Smooth muscle cell (in vitro differentiated cells): ENCODE results near the gene MILR1. TPM values are rescaled to one million over a fixed set of nuclear protein-coding genes. Genes with fewer than 3 reads are reported as not detected.
A peak's percentile ranks its signal among the peaks of the same experiment; 100 is the strongest.

Source experiments
- DNase-seq: peaks from one replicate; lab custom pipeline; 2025; ENCODE audit not compliant: unreplicated experiment; lab: John Stamatoyannopoulos, UW
- H2AFZ ChIP-seq: fragments of 200-600 bp; sonication (generic); 2 replicates; pipeline ENCODE4 v1.6.0; 2016; ENCODE audit warnings: antibody characterized with exemption, low read depth, mild to moderate bottlenecking
- H3F3A ChIP-seq: fragments of 200-600 bp; sonication (generic); 2 replicates; pipeline ENCODE4 v1.6.0; 2017; ENCODE audit warnings: antibody characterized with exemption, low read depth
- H3K27ac ChIP-seq: fragments of 200-600 bp; sonication (generic); 2 replicates; pipeline ENCODE4 v1.5.1; 2016; ENCODE audit warnings: low read depth, mild to moderate bottlenecking
- H3K27me3 ChIP-seq: fragments of 200-600 bp; sonication (generic); 2 replicates; pipeline ENCODE4 v1.6.1; 2016; ENCODE audit warnings: low read depth, mild to moderate bottlenecking
- H3K36me3 ChIP-seq: fragments of 200-600 bp; sonication (generic); 2 replicates; pipeline ENCODE4 v1.5.1; 2016; ENCODE audit warnings: low read depth
- H3K4me1 ChIP-seq: fragments of 200-600 bp; sonication (generic); 2 replicates; pipeline ENCODE4 v1.5.1; 2016; ENCODE audit warnings: low read depth
- H3K4me2 ChIP-seq: fragments of 200-600 bp; sonication (generic); 2 replicates; pipeline ENCODE4 v1.6.0; 2016; ENCODE audit warnings: mild to moderate bottlenecking
- H3K4me3 ChIP-seq: fragments of 200-600 bp; sonication (generic); 2 replicates; pipeline ENCODE4 v1.5.1; 2016; ENCODE audit warnings: mild to moderate bottlenecking
- H3K79me2 ChIP-seq: fragments of 200-600 bp; sonication (generic); 2 replicates; pipeline ENCODE4 v1.6.0; 2016; ENCODE audit warnings: low read depth, mild to moderate bottlenecking
- H3K9ac ChIP-seq: fragments of 200-600 bp; sonication (generic); 2 replicates; pipeline ENCODE4 v1.6.0; 2016; ENCODE audit warnings: low read depth
- H3K9me3 ChIP-seq: fragments of 200-600 bp; sonication (generic); replicated peaks from 2 replicates; pipeline ENCODE4 v1.5.1; 2016; ENCODE audit warnings: low read depth
- H4K20me1 ChIP-seq: fragments of 200-600 bp; sonication (generic); 2 replicates; pipeline ENCODE4 v1.6.0; 2016; ENCODE audit warnings: low read depth
- CTCF ChIP-seq: fragments of 200-600 bp; sonication (generic); IDR thresholded peaks from 2 replicates; pipeline ENCODE4 v1.5.1; 2017; ENCODE audit warnings: borderline replicate concordance, mild to moderate bottlenecking, antibody characterized with exemption; ENCODE audit not compliant: insufficient read depth, poor library complexity, severe bottlenecking
- WGBS: methylation state at CpG from one replicate; pipeline ENCODE4 v1.1.7; 2016; ENCODE audit warnings: low lambda C conversion rate; 5-methylcytosine and 5-hydroxymethylcytosine counted together
- polyA plus RNA-seq: library from polyadenylated mRNA; unstranded; fragments of >200 nt; fragmentation: Nextera tagmentation; extraction: Ambion mirVana; gene quantifications from 2 replicates; pipeline ENCODE4 v1.2.1, GENCODE V29; 2016
- total RNA-seq: library from RNA; depleted of rRNA; stranded (reverse); fragments of >200 nt; gene quantifications from 2 replicates; pipeline ENCODE4 v1.2.3, GENCODE V29; 2014

The MILR1 gene
- total and polyA plus RNA-seq, 2 experiments from 2014 or later: not detected

- TF ChIP-seq CTCF: no peak
- no peak overlapping the region for H3K9ac ChIP-seq
- no peaks in the 10 kb centered on the region for H3K36me3 ChIP-seq
- H3K9me3 ChIP-seq: no peaks in the 10 kb centered on the region
- WGBS: 95% methylated on average over 2 of the region's 2 CpGs
- H3K4me3 ChIP-seq: no peak overlapping the region
- DNase-seq: no peak
- H3K4me2 ChIP-seq: no peak overlapping the region
- H3F3A ChIP-seq: no peaks in the 10 kb centered on the region
- H4K20me1 ChIP-seq: no peaks in the 10 kb centered on the region
- no peaks in the 10 kb centered on the region for H3K4me1 ChIP-seq
- H3K27ac ChIP-seq: no peak overlapping the region
- H2AFZ ChIP-seq: no peak overlapping the region
- no peaks in the 10 kb centered on the region for H3K27me3 ChIP-seq
- H3K79me2 ChIP-seq: no peaks in the 10 kb centered on the region
Measured at GRCh38 chr17:64472564-64472963, 23.6 kb downstream of the MILR1 start.

GRCh38 chr17:64477849-64478248 is 28.9 kb downstream of the MILR1 start:
- Histone ChIP-seq H2AFZ (no peak overlapping the region), H3K9me3 (no peaks in the 10 kb centered on the region), H3K36me3 (no peaks in the 10 kb centered on the region), H3K79me2 (no peaks in the 10 kb centered on the region), H3K27ac (no peak overlapping the region), H4K20me1 (no peaks in the 10 kb centered on the region), H3K4me1 (no peaks in the 10 kb centered on the region), H3K4me2 (no peak overlapping the region), H3F3A (no peaks in the 10 kb centered on the region), H3K4me3 (no peak overlapping the region), H3K9ac (no peak overlapping the region), H3K27me3 (no peaks in the 10 kb centered on the region)
- DNase-seq: no peak
- 70% methylated on average over 1 of the region's 1 CpG for WGBS
- TF ChIP-seq CTCF: no peak

- Histone ChIP-seq H3K4me1 (no peaks in the 10 kb centered on the region), H3K4me3 (no peak overlapping the region), H3K4me2 (peak overlapping the region; percentile 32), H3K27me3 (no peaks in the 10 kb centered on the region), H2AFZ (no peak overlapping the region), H4K20me1 (no peaks in the 10 kb centered on the region), H3K9me3 (no peaks in the 10 kb centered on the region), H3F3A (no peaks in the 10 kb centered on the region), H3K27ac (peak overlapping the region; percentile 80), H3K36me3 (peaks cover 4% of the 10 kb centered on the region), H3K9ac (no peak overlapping the region), H3K79me2 (no peaks in the 10 kb centered on the region)
- no peak for DNase-seq
- WGBS: 54% methylated on average over 1 of the region's 1 CpG
- TF ChIP-seq CTCF: no peak
Measured at GRCh38 chr17:64480951-64481350, 32.0 kb downstream of the MILR1 start.

GRCh38 chr17:64484380-64484779 is 35.5 kb downstream of the MILR1 start:
- H3K4me2 ChIP-seq: no peak overlapping the region
- no peaks in the 10 kb centered on the region for H3K79me2 ChIP-seq
- no peak for DNase-seq
- H3K4me3 ChIP-seq: no peak overlapping the region
- no peaks in the 10 kb centered on the region for H3F3A ChIP-seq
- H3K9ac ChIP-seq: no peak overlapping the region
- H3K27ac ChIP-seq: no peak overlapping the region
- H3K36me3 ChIP-seq: peaks cover 4% of the 10 kb centered on the region
- no peak overlapping the region for H2AFZ ChIP-seq
- TF ChIP-seq CTCF: no peak
- no peaks in the 10 kb centered on the region for H3K9me3 ChIP-seq
- WGBS: 96% methylated on average over 3 of the region's 3 CpGs
- no peaks in the 10 kb centered on the region for H3K4me1 ChIP-seq
- H4K20me1 ChIP-seq: no peaks in the 10 kb centered on the region
- H3K27me3 ChIP-seq: no peaks in the 10 kb centered on the region
